GM19452 (cell line): Measurements from ENCODE around the gene FANCC.

ENCODE experiments used
- ATAC-seq: cut with Tn5 transposase; IDR thresholded peaks from one replicate; pipeline ENCODE4 v1.9.1; 2021; ENCODE audit not compliant: unreplicated experiment

Gene FANCC

DNA sequence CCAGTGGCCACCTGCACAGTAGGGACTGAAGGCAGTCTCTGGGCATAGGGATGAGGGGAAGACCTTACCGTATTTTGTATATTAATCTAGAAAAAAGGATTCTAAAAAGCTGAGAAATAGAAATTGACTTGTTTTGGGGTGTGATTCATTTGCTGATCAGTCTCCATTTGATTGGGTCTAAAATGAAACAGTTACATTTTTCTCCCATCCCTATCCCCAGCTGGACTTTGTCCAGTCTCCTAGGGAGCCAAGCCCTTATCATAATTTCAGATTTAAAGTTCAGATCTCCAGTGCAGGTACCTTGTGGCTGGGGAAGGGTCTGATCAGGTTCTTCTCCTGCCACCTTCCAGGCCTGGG is 240.8 kb downstream of the FANCC start:
- no peak for ATAC-seq

- no peak for ATAC-seq
These were observed 241.8 kb downstream of the FANCC start for GRCh38 chr9:95075700-95076099.

GRCh38 chr9:95074632-95075031 is 242.9 kb downstream of the FANCC start:
- no peak for ATAC-seq

DNA sequence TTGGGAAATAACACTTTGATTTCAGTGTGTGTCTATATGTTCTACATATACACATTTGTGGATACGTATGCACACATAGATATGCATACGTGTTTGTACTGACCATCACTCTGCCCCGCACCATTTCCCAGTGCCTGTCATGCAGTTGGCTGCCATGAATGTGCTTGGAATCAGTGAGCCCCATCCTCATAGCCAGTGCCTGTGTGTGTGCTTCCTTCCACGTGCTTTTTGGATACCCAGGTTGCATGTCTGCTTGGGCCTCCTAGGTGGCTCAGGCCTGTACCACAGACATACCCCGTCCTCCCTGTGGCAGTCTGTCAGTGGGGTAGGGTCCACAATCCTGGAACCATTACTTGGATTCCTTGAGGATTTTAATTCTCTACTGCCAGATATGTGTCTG is 243.6 kb downstream of the FANCC start:
- ATAC-seq = no peak

GRCh38 chr9:95073042-95073607 is 244.4 kb downstream of the FANCC start:
- no peak for ATAC-seq

DNA sequence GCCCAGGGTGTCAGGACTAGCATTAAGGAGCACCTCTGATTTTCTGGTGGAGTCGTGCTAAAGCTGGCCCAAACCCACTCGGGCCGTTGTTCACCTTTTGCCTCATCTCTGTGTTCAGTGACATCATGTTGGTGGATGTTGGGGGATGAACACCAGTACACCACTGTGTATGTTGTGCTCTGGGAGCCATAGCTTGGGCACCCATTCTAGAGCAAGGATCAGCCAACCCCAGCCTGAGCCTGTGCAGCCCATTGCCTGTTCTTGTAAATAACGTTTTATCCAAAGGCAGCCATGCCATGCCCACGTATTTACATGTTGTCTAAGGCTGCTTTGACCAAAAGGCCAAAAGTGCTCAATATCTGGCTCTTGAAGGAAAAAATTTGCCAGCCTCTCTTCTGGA is 245.6 kb downstream of the FANCC start:
- ATAC-seq = no peak

- ATAC-seq = no peak
These were observed 246.1 kb downstream of the FANCC start for GRCh38 chr9:95071450-95071849.

DNA sequence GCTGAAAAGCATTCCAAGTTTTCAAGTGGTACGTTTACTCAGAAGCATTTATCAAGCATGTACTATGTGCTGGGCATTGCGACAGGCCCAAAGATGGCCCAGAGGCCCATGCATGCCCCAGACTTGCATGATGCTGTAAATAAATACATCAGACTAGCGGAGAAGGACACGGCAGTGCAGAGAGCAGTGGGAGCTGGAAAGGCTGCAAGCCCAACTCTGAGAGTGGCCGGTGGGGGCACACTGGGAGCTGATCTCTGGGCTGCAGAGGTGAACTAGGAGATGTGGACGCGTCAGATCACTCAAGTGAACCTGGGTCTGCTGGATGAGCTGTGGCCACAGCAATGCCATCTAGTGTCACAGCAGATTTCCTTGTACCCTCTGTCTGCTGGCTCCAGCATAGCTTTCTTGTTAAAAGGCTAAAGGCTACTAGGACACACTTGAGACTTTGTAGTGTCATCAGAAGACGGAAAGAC is 246.9 kb downstream of the FANCC start:
- no peak for ATAC-seq

DNA sequence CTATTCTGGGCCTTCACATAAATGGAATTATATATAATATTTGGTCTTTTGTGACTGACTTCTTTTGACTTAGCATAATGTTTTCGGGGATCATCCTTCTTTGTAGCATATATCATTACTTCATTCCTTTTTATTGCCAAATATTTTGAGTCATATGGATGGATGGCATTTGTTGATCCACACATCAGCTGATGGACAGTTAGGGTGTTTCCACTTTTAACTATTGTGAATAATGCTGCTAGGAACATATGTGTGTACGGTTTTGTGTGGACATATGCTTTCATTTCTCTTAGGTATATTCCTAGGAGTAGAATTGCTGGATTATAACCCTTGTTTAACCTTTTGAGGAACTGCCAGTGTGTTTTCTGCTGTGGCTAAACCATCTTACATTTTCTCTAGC is 249.6 kb downstream of the FANCC start:
- no peak for ATAC-seq

DNA sequence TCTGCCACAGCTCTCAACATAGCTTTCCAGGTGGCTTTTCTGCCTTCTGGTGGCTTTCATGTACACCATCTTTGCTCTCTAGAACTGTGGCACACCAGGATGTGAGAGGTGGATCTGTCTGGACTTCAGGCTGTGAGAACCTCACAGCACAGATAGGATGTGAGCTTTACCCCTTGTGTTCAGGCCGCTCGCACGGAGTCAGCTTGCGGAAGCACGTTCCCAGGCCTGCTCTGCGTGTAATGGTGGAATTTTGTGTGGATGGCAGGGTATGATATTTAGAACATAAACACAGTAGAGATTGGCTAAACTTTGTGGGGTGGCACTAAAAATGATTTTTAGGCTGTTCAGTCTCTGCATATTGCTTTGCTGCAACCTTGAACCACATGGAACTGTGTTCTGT is 250.5 kb downstream of the FANCC start:
- no peak for ATAC-seq

GRCh38 chr9:95065224-95065623 is 252.3 kb downstream of the FANCC start:
- ATAC-seq = no peak

DNA sequence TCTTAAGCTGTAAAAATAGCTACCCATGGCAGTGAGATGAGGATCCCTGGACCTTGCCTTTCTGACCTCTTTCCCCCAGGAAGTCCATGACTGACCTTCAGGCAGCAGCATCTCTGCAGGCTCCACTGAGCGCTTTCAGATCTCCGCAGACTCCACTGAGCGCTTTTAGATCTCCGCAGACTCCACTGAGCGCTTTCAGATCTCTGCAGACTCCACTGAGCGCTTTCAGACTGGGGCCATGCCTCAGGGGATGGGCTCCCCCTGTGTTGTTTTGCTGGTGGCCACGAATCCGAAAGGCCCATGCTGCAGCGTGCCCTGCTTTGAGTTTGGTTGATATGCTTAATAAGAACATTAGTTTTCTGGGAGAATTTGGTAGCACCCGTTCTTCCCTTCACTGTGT is 254.2 kb downstream of the FANCC start:
- ATAC-seq = no peak

DNA sequence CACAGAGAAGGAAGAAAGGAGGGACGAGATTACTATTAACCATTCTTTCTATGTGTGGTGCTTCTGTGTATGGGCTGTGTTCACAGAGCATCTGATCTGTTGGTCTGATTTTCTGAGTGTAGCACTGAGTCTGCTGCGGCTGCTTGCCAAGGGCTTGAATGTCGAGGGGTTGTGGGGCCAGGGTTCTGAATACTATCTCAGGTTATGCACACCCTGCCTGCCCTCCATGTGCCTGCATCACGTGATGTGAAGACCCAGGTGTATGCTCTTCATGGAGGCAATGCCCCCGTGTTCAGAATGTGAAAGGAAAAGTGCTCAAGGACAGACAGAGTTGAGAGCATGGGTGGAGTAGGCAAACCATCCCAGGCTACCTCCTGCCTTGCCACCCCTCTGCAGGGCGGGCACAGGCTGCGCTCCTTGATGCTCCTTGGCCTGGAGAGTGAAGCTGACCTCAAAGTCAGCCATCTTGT is 254.9 kb downstream of the FANCC start:
- ATAC-seq = no peak

DNA sequence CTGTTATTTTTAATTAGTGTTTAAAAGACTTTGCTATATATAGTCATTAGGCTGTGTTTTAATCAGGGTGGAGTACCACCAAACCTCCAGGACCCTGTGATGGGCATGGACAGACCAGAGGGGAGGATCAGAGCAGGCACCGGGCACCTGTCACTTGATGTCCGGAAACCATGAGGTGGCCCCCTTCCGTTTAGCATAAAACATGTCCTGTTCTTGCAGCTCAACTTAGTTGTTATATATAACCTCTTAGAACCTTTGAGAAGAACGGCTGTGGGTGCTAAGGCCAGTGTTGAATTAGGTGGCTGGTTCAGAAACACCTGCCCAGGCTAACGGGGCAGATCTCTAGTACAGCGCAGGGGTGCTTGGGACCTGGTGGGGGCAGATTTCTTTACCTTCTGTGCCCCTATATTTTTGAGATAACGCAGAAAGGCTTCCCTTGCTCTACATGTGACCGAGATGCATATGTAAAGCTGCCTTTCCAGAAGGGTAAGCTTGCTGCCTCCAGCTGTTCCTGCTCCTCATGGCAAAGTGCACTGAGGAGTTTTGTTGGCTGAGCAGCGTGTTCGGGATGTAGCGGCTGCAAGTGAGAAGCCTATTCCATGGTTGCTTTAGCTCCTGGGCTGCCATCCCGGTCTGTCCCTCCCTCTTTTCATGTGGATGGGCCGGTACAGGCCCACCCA is 255.5 kb downstream of the FANCC start:
- ATAC-seq = no peak

- no peak for ATAC-seq
These were observed 256.6 kb downstream of the FANCC start for GRCh38 chr9:95060916-95061315.

- ATAC-seq = no peak
These were observed 257.3 kb downstream of the FANCC start for GRCh38 chr9:95060234-95060633.

- ATAC-seq = no peak
These were observed 258.6 kb downstream of the FANCC start for GRCh38 chr9:95058795-95059386.

- no peak for ATAC-seq
These were observed 259.3 kb downstream of the FANCC start for GRCh38 chr9:95058121-95058785.

GRCh38 chr9:95057101-95057500 is 260.4 kb downstream of the FANCC start:
- ATAC-seq = no peak

DNA sequence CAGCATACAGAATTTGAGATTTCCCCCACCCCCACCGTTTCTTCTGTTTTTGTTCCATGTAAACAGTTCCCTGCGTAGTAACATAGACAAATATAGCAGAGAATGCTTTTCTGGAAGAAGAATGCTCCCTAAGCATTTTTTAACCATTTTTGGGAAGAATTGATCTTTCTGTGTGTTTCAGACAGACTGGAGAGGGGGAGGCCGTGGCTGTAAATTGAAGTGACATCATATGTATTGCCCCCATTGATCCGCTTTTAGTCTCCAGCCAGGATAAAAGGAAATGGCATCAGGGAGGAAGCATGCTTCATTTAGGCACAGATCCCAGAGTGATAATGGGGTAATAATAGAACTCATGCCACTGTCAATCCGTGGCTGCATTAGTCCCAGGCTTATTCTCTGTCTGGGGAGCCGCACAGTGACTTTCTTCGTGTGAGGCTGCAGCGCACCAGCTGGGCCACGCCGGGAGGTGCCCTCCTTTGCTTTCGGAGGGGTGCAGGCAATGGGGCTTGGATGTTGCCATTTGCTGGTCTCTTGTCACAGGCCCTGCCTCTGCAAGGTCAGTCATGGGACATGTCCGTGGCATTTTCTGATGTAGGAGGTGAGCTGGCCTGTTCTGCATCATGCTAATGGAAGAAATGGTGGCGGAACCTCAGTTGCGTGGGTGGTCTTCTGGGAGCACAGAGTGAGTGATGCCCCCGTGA is 261.5 kb downstream of the FANCC start:
- ATAC-seq = no peak

GRCh38 chr9:95055334-95055850 is 262.1 kb downstream of the FANCC start:
- ATAC-seq = no peak
